K562 (cell line): ENCODE measurements around the gene HNMT. TPM values are rescaled to one million over a fixed set of nuclear protein-coding genes. Genes with fewer than 3 reads are reported as not detected.

Source experiments
- BMI1 ChIP-seq: fragments of 150-350 bp; IDR thresholded peaks from 2 replicates; pipeline ENCODE4 v1.6.1; 2014; ENCODE audit warnings: low read length
- DMBX1 ChIP-seq: fragments of 250-450 bp; sonication (Bioruptor Pico); IDR thresholded peaks from 2 replicates; pipeline ENCODE4 v1.8.0; 2022; ENCODE audit warnings: inconsistent platforms, mild to moderate bottlenecking, moderate library complexity, borderline replicate concordance
- HDAC8 ChIP-seq: fragments of 450-650 bp; IDR thresholded peaks from 2 replicates; pipeline ENCODE4 v1.6.1; 2016; ENCODE audit warnings: mild to moderate bottlenecking, missing genetic modification characterization, moderate library complexity, missing compliant biosample characterization
- KDM4B ChIP-seq, 2 experiments: fragments of 450-650 bp in 1 of 2; sonication (generic) in 1 of 2; IDR thresholded peaks; 2 replicates each; pipeline ENCODE4 v1.6.1; 2016 to 2017; ENCODE audit warnings: borderline replicate concordance in 2 of 2, antibody characterized with exemption in 1 of 2, low read depth in 1 of 2, mild to moderate bottlenecking in 1 of 2
- MCM2 ChIP-seq: fragments of 450-650 bp; IDR thresholded peaks from 2 replicates; pipeline ENCODE4 v1.6.1; 2017; ENCODE audit warnings: low read depth, mild to moderate bottlenecking
- PHF8 ChIP-seq: fragments of 200-600 bp; sonication (generic); IDR thresholded peaks from 2 replicates; pipeline ENCODE4 v1.6.1; 2012; ENCODE audit warnings: mixed run types, mild to moderate bottlenecking, inconsistent platforms, low read length, moderate library complexity, borderline replicate concordance
- PML ChIP-seq: IDR thresholded peaks from 2 replicates; pipeline ENCODE4 v1.6.1; 2012; ENCODE audit warnings: low read length, inconsistent platforms
- TAF7 ChIP-seq: fragments of 450-650 bp; IDR thresholded peaks from 2 replicates; pipeline ENCODE4 v1.6.1; 2016; ENCODE audit warnings: missing genetic modification characterization, missing compliant biosample characterization
- ZBTB7A ChIP-seq: IDR thresholded peaks from 2 replicates; pipeline ENCODE4 v1.6.1; 2011; ENCODE audit warnings: low read depth, mild to moderate bottlenecking, low read length, moderate library complexity, borderline replicate concordance; ENCODE audit not compliant: control insufficient read depth
- ZKSCAN1 ChIP-seq: fragments of 150-350 bp; IDR thresholded peaks from 2 replicates; pipeline ENCODE4 v1.6.1; 2016; ENCODE audit warnings: low read depth, low read length
- ZNF311 ChIP-seq: fragments of 250-450 bp; sonication (Bioruptor Pico); IDR thresholded peaks from 2 replicates; pipeline ENCODE4 v1.4.0; 2020; ENCODE audit warnings: mild to moderate bottlenecking, moderate library complexity
- ZNF830 ChIP-seq: fragments of 250-450 bp; sonication (Bioruptor Pico); IDR thresholded peaks from 2 replicates; pipeline ENCODE4 v1.5.0; 2021; ENCODE audit warnings: mild to moderate bottlenecking
- polyA plus RNA-seq, 8 experiments: library from polyadenylated mRNA; depleted of rRNA in 4 of 8; stranded (reverse) in 5 of 8; unstranded in 3 of 8; fragments of >200 nt; fragmentation: Nextera tagmentation in 2 of 8; fragmentation: Illumina TruSeq in 1 of 8; extraction: Ambion mirVana in 2 of 8; extraction: Trizol in 1 of 8; gene quantifications; 2 replicates each; pipeline versions ENCODE4 v1.2.1 to v1.2.3, GENCODE V29; 2011 to 2014; ENCODE audit warnings: inconsistent platforms in 1 of 8, missing spikeins in 1 of 8
- total RNA-seq, 7 experiments: library from RNA; depleted of rRNA in 6 of 7; stranded (reverse); fragments of >200 nt in 6 of 7; fragmentation: Illumina TruSeq in 2 of 7; extraction: Trizol in 2 of 7; gene quantifications; 2 replicates each; pipeline versions ENCODE4 v1.2.1 to v1.2.3, GENCODE V29; 2011 to 2021; ENCODE audit warnings: low replicate concordance in 1 of 7
- TF ChIP-seq, protein P1 (sequence below), 2 experiments: fragments of 450-650 bp; formaldehyde crosslinking in 1 of 2; IDR thresholded peaks; 2 replicates each; pipeline versions ENCODE4 v1.4.0 to v1.6.1; 2014 to 2020; ENCODE audit warnings: mild to moderate bottlenecking in 2 of 2, borderline replicate concordance in 1 of 2, low read depth in 1 of 2
- TF ChIP-seq, protein P2 (sequence below): sonication (generic); formaldehyde crosslinking; IDR thresholded peaks from 2 replicates; pipeline ENCODE4 v1.8.0; 2022; ENCODE audit warnings: missing genetic modification reagents, mild to moderate bottlenecking, borderline replicate concordance
- TF ChIP-seq, protein P3 (sequence below): sonication (generic); formaldehyde crosslinking; IDR thresholded peaks from 2 replicates; pipeline ENCODE4 v1.8.1; 2023; ENCODE audit warnings: mild to moderate bottlenecking, missing genetic modification reagents, moderate library complexity

HNMT gene
- total and polyA plus RNA-seq, 9 of the 15 experiments (the other 6 are each of a cell fraction or from before 2014, with no cell fraction given) = 3.1 to 10.9 (median 5.3) TPM

DNA sequence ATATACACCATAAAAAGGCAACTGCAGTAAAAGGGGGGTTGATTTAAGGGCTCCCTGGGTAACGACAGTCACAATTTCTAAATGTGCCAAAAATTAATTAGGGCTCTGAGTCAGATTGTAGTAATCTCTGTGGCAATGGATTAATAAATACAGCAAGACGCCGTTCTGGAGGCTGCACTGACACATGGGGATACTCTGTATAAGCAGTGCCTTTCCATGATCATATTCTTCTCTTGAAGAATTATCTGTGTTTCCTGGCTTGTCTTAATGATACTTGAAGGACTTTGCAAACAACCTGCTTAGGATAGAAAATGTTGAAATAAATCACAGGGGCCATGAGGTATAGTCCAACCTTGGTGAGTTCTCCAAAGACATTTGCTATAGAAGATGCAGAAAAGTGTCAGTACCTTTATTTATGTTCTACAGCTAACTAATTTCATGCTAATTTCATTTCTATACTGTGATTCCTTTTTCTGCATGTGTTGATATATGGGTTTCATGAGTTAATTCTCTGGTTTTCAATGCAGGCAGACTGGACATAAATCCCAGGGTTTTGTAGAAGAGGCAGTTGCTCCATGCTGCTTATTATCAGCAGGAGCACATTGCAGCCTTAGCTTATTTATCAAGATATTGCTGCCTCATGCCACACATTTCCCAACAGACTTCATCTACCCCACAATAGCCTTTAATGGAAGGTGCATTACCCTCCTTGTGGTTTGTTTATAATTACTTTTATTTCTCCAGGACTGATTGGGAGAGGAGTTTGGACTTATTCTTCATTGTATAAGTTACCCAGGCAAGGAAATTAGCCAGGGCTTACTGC is 54.8 kb downstream of the HNMT start (continued):
- TF ChIP-seq, protein P1, sequence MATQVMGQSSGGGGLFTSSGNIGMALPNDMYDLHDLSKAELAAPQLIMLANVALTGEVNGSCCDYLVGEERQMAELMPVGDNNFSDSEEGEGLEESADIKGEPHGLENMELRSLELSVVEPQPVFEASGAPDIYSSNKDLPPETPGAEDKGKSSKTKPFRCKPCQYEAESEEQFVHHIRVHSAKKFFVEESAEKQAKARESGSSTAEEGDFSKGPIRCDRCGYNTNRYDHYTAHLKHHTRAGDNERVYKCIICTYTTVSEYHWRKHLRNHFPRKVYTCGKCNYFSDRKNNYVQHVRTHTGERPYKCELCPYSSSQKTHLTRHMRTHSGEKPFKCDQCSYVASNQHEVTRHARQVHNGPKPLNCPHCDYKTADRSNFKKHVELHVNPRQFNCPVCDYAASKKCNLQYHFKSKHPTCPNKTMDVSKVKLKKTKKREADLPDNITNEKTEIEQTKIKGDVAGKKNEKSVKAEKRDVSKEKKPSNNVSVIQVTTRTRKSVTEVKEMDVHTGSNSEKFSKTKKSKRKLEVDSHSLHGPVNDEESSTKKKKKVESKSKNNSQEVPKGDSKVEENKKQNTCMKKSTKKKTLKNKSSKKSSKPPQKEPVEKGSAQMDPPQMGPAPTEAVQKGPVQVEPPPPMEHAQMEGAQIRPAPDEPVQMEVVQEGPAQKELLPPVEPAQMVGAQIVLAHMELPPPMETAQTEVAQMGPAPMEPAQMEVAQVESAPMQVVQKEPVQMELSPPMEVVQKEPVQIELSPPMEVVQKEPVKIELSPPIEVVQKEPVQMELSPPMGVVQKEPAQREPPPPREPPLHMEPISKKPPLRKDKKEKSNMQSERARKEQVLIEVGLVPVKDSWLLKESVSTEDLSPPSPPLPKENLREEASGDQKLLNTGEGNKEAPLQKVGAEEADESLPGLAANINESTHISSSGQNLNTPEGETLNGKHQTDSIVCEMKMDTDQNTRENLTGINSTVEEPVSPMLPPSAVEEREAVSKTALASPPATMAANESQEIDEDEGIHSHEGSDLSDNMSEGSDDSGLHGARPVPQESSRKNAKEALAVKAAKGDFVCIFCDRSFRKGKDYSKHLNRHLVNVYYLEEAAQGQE (IDR thresholded peaks at IDR 0.05; ENCODE audit: borderline replicate concordance) = no peak
- TF ChIP-seq, protein P1 (CRISPR knock-in tag; IDR thresholded peaks at IDR 0.05; ENCODE audit: low read depth) = no peak
- TF ChIP-seq ZBTB7A (no peak), KDM4B (IDR thresholded peaks at IDR 0.05; ENCODE audit: borderline replicate concordance in 2 of 2, low read depth in 1 of 2) (no peak), ZNF311 (CRISPR knock-in tag) (no peak), DMBX1 (CRISPR knock-in tag) (no peak), ZKSCAN1 (no peak), BMI1 (no peak), ZNF830 (CRISPR knock-in tag) (no peak), HDAC8 (no peak), PML (peak; percentile 88), TAF7 (tag) (no peak), MCM2 (no peak), PHF8 (no peak)
- TF ChIP-seq, protein P2, sequence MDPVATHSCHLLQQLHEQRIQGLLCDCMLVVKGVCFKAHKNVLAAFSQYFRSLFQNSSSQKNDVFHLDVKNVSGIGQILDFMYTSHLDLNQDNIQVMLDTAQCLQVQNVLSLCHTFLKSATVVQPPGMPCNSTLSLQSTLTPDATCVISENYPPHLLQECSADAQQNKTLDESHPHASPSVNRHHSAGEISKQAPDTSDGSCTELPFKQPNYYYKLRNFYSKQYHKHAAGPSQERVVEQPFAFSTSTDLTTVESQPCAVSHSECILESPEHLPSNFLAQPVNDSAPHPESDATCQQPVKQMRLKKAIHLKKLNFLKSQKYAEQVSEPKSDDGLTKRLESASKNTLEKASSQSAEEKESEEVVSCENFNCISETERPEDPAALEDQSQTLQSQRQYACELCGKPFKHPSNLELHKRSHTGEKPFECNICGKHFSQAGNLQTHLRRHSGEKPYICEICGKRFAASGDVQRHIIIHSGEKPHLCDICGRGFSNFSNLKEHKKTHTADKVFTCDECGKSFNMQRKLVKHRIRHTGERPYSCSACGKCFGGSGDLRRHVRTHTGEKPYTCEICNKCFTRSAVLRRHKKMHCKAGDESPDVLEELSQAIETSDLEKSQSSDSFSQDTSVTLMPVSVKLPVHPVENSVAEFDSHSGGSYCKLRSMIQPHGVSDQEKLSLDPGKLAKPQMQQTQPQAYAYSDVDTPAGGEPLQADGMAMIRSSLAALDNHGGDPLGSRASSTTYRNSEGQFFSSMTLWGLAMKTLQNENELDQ (CRISPR knock-in tag) = no peak
- TF ChIP-seq, protein P3, sequence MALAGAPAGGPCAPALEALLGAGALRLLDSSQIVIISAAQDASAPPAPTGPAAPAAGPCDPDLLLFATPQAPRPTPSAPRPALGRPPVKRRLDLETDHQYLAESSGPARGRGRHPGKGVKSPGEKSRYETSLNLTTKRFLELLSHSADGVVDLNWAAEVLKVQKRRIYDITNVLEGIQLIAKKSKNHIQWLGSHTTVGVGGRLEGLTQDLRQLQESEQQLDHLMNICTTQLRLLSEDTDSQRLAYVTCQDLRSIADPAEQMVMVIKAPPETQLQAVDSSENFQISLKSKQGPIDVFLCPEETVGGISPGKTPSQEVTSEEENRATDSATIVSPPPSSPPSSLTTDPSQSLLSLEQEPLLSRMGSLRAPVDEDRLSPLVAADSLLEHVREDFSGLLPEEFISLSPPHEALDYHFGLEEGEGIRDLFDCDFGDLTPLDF (CRISPR knock-in tag) = no peak
